Measurements from ENCODE around the gene DEFB113. TPM values are rescaled to one million over a fixed set of nuclear protein-coding genes. Genes with fewer than 3 reads are reported as not detected.
"Not testable (repeated sequence)": the region's sequence is repeated elsewhere in the genome, so short reads cannot be mapped to it uniquely, and the experiment has no call there.

Gene DEFB113
- total RNA-seq, 1 experiment from 2014 or later: not detected

DNA sequence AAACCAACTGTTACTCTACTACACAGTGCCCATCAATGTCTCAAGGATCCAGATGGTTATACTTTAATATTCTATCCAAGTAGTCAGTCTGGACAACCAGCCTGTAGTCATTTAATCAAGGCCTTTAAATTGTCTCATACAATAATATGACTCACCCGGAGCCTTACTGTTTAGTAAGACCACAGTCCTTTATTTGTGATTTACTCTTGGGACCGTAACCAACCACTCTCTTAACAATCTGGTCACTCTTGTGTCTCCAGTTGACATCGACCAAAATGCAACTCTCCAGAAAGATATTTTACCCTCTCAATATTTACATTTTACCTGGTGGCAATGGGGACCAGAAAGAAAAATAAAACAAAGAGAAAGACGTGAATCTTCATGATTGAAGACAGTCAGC, 20.4 kb downstream of the DEFB113 start:
- no peaks in the 10 kb centered on the region for H3K36me3 ChIP-seq
- H3K27me3 ChIP-seq: no peaks in the 10 kb centered on the region
- no peak overlapping the region for H3K4me3 ChIP-seq
- no peaks in the 10 kb centered on the region for H3K9me3 ChIP-seq
- DNase-seq: no peak

DNA sequence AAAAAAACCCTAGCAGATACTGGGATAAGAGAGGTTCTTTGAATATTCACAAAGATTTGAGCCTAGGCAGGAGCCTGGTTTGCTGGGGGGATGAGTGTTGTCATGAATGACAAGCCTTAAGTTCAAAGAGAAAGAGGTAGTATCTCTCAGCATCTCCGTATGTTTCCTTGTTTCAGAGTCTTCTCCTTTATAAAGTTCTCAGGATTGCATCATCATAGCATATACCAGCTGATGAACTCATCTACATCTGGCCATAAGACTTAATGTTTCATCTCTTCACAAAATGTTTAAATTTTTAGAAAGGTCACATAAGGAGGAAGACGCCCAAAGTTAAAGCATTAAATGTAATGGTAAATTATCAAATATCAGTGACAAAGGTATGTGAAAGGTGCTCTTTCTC, 22.6 kb downstream of the DEFB113 start:
- H3K36me3 ChIP-seq: no peaks in the 10 kb centered on the region
- no peak overlapping the region for H3K4me3 ChIP-seq
- DNase-seq: no peak
- H3K27me3 ChIP-seq: no peaks in the 10 kb centered on the region
- H3K9me3 ChIP-seq: no peaks in the 10 kb centered on the region

- not testable (repeated sequence) for H3K27me3 ChIP-seq, H3K9me3 ChIP-seq, H3K4me3 ChIP-seq, DNase-seq, H3K36me3 ChIP-seq
These were observed 25.4 kb downstream of the DEFB113 start for GRCh38 chr6:49944068-49944467.

DNA sequence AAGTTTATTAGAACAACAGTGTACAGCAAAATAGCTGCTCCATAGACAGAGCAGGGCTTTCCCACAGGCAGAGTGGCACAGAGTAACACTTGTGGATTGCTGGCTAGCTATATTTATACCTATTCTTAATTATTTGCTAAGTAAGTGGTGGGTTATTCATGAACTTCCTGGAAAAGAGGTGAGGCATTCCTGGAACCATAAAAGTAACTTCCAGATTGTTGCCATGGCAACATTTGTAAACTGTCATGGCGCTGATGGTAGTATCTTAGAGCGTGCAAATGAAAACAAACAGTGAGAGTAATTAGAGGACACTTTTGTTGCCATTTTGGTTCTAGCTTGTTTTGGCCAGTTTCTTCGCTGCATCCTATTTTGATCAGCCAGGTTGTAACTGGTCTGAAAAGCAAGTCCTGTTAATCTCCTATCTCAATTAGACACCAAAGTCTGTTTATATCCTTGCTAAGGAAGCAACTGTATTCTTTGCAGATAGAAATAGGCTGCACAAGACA, 29.4 kb downstream of the DEFB113 start:
- DNase-seq: no peak

GRCh38 chr6:49937811-49938210, 31.6 kb downstream of the DEFB113 start:
- no peaks in the 10 kb centered on the region; the same call in 1 of the 2 replicates for H3K27me3 ChIP-seq
- no peak overlapping the region for H3K4me3 ChIP-seq
- H3K9me3 ChIP-seq: no peaks in the 10 kb centered on the region
- H3K36me3 ChIP-seq: no peaks in the 10 kb centered on the region
- no peak for DNase-seq

More for the DNA sequence above, 29.4 kb downstream of the DEFB113 start:
- H3K9me3 ChIP-seq: no peaks in the 10 kb centered on the region
- no peak overlapping the region for H3K4me3 ChIP-seq
- no peaks in the 10 kb centered on the region; the same call in 1 of the 2 replicates for H3K27me3 ChIP-seq
- no peaks in the 10 kb centered on the region for H3K36me3 ChIP-seq

DNA sequence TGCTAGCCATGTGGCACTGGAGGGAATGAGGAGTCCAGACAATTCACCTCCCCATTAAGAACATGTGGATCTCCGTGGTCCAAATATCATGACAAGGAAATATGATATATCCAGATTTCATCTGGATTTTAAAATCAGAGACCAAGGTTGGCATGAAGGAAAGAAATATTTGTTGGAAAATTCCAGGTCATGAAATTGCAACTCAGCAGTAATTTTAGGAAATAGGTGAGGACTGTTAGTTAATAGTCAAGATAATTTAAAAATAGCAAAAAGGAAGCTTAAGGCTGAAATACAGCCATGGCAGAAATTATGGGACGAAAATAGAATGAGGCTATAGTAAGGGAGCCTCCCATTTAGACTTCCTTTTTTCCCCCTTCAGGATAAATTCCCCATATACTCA, 32.4 kb downstream of the DEFB113 start:
- H3K4me3 ChIP-seq: no peak overlapping the region
- no peaks in the 10 kb centered on the region; the same call in 1 of the 2 replicates for H3K27me3 ChIP-seq
- H3K36me3 ChIP-seq: no peaks in the 10 kb centered on the region
- H3K9me3 ChIP-seq: no peaks in the 10 kb centered on the region
- no peak for DNase-seq

GRCh38 chr6:49935387-49935786, 34.0 kb downstream of the DEFB113 start:
- Histone ChIP-seq H3K27me3 (no peaks in the 10 kb centered on the region; the same call in 1 of the 2 replicates), H3K4me3 (no peak overlapping the region), H3K36me3 (no peaks in the 10 kb centered on the region), H3K9me3 (no peaks in the 10 kb centered on the region)
- no peak for DNase-seq

GRCh38 chr6:49934770-49935169, 34.7 kb downstream of the DEFB113 start:
- Histone ChIP-seq H3K9me3 (no peaks in the 10 kb centered on the region), H3K36me3 (no peaks in the 10 kb centered on the region), H3K27me3 (no peaks in the 10 kb centered on the region; the same call in 1 of the 2 replicates), H3K4me3 (no peak overlapping the region)
- no peak for DNase-seq

DNA sequence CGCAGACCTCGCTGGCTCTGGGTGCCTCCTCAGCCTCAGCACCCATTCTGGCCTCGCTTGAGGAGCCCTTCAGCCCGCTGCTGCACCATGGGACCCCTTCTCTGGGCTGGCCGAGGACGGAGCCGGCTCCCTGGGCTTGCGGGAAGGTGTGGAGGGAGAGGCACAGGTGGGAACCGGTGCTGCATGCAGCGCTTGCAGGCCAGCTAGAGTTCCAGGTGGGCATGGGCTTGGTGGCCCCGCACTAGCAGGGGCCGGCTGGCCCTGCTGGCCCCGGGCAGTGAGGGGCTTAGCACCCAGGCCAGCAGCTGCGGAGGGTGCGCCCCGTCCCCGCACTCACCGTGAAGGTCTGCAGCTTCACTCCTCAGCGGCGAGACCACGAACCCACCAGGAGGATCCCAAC, 35.9 kb downstream of the DEFB113 start:
- Histone ChIP-seq H3K27me3 (no peaks in the 10 kb centered on the region; the same call in 1 of the 2 replicates), H3K9me3 (no peaks in the 10 kb centered on the region), H3K36me3 (no peaks in the 10 kb centered on the region), H3K4me3 (peak overlapping the region; percentile 7)
- DNase-seq: no peak

- DNase-seq: no peak
- Histone ChIP-seq H3K27me3 (no peaks in the 10 kb centered on the region), H3K36me3 (no peaks in the 10 kb centered on the region)
These were observed 40.1 kb downstream of the DEFB113 start for GRCh38 chr6:49929340-49929739.

DNA sequence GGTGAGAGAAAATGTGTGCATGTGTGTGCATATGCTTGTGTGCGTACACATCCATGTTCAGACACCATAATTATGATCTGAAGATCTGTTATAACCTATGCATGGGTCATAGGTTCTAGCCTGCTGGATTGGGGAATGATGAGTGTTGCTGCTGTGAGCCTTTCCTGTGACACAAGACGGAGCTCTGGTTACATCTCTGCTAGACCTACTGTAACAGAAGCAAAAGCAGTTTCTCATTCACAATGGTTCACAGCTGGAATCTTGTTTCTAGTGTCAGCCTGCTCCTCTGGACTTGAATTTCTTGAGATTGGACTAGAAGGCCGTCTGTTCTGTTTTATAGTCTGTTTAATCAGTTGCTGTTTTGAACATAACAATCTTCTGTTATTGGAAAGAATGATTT, 45.6 kb downstream of the DEFB113 start:
- DNase-seq: no peak
- no peaks in the 10 kb centered on the region for H3K9me3 ChIP-seq
- no peaks in the 10 kb centered on the region for H3K36me3 ChIP-seq
- no peaks in the 10 kb centered on the region for H3K27me3 ChIP-seq
- no peak overlapping the region for H3K4me3 ChIP-seq

More at GRCh38 chr6:49929340-49929739, 40.1 kb downstream of the DEFB113 start:
- H3K9me3 ChIP-seq: no peaks in the 10 kb centered on the region
- H3K4me3 ChIP-seq: no peak overlapping the region

DNA sequence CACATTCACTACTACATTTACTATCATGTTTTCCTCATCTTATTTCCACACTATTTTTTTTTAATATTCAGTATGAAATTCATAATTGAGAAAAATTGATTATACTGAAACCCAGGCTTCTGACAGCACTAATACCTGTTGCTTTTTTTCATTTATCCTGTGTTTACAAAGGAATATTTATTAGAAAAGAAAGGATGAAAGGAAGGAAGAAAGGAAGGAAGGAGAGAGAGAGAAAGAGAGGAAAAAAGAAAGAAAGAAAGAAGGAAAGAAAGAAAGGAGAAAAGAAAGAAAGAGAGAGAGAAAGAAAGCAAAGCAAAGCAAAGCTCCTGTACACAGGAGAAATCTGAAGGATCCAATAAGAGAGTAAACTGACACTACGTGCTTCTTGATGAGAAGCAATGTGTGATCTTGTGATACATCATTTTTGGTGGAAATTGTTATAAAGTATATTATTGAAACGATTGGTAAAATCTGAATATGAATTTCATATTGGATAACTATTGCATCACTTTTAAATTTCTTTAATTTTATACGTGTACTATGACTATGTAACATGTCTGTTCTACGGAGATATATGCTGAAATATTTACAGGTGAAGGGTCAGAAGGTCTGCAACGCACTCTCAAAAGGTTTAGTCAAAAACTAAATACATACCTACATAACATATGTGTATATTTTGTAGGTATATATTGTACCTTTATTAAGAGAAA, 49.3 kb downstream of the DEFB113 start:
- DNase-seq: no peak
- Histone ChIP-seq H3K4me3 (no peak overlapping the region), H3K36me3 (no peaks in the 10 kb centered on the region), H3K9me3 (no peaks in the 10 kb centered on the region), H3K27me3 (no peaks in the 10 kb centered on the region)

- no peaks in the 10 kb centered on the region for H3K27me3 ChIP-seq
- no peak for DNase-seq
- no peaks in the 10 kb centered on the region for H3K9me3 ChIP-seq
- H3K4me3 ChIP-seq: no peak overlapping the region
- H3K36me3 ChIP-seq: no peaks in the 10 kb centered on the region
These were observed 50.2 kb downstream of the DEFB113 start for GRCh38 chr6:49919261-49919660.

- H3K9me3 ChIP-seq: no peaks in the 10 kb centered on the region
- no peak for DNase-seq
- no peaks in the 10 kb centered on the region for H3K27me3 ChIP-seq
- H3K36me3 ChIP-seq: no peaks in the 10 kb centered on the region
- H3K4me3 ChIP-seq: no peak overlapping the region
These were observed 50.6 kb downstream of the DEFB113 start for GRCh38 chr6:49918787-49919186.

Other genes starting within 250 kb of the DEFB113 start
- not detected in 2 replicates for gene CRISP3, start 225.2 kb downstream of the DEFB113 start, total RNA-seq (2014; rRNA removed; shearing (Covaris generic); ENCODE audit: low replicate concordance)
- not detected in 2 replicates for gene PGK2, start 182.3 kb downstream of the DEFB113 start, total RNA-seq (2014; rRNA removed; shearing (Covaris generic); ENCODE audit: low replicate concordance)
- gene CRISP1, start 103.1 kb downstream of the DEFB113 start, total RNA-seq (2014; rRNA removed; shearing (Covaris generic); ENCODE audit: low replicate concordance): not detected in 2 replicates
- not detected in 2 replicates for gene DEFB114, start 5.5 kb downstream of the DEFB113 start, total RNA-seq (2014; rRNA removed; shearing (Covaris generic); ENCODE audit: low replicate concordance)
- gene DEFB110, start 52.4 kb upstream of the DEFB113 start, total RNA-seq (2014; rRNA removed; shearing (Covaris generic); ENCODE audit: low replicate concordance): not detected in 2 replicates
- gene DEFB112, start 80.3 kb upstream of the DEFB113 start, total RNA-seq (2014; rRNA removed; shearing (Covaris generic); ENCODE audit: low replicate concordance): not detected in 2 replicates

All from MG63 (cell line).